Measurements from ENCODE around the gene CDC16.

Gene CDC16

DNA sequence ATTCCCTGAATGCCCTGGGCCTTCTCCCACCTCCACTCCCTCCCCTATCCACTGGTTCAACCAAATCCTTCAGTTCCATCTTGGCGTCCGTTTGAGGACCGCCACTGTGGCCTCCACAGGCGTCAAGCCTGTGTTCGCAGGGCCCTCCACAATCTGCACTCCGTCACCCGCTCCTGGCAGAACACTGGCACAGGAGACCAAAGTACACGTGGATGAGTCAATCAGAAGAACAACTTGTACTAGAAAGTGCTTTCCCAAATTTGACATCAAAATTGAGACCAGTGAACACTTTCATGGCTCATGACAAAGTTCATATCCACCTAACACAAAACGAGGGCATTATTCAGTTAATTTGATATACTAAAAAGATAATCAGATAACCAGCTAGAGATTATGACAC is 6.5 kb upstream of the CDC16 start:
- no peaks in the 10 kb centered on the region for H3K27me3 ChIP-seq (ENCODE audit: insufficient read depth, poor library complexity, severe bottlenecking)
- no peak for DNase-seq (ENCODE audit: low read depth in 1 of 2, low spot score in 1 of 2)
- no peak overlapping the region for H3K4me3 ChIP-seq (replicated peaks; ENCODE audit: insufficient read depth, low read length)
- H3K27ac ChIP-seq (replicated peaks): no peak overlapping the region
- TF ChIP-seq, protein P1, sequence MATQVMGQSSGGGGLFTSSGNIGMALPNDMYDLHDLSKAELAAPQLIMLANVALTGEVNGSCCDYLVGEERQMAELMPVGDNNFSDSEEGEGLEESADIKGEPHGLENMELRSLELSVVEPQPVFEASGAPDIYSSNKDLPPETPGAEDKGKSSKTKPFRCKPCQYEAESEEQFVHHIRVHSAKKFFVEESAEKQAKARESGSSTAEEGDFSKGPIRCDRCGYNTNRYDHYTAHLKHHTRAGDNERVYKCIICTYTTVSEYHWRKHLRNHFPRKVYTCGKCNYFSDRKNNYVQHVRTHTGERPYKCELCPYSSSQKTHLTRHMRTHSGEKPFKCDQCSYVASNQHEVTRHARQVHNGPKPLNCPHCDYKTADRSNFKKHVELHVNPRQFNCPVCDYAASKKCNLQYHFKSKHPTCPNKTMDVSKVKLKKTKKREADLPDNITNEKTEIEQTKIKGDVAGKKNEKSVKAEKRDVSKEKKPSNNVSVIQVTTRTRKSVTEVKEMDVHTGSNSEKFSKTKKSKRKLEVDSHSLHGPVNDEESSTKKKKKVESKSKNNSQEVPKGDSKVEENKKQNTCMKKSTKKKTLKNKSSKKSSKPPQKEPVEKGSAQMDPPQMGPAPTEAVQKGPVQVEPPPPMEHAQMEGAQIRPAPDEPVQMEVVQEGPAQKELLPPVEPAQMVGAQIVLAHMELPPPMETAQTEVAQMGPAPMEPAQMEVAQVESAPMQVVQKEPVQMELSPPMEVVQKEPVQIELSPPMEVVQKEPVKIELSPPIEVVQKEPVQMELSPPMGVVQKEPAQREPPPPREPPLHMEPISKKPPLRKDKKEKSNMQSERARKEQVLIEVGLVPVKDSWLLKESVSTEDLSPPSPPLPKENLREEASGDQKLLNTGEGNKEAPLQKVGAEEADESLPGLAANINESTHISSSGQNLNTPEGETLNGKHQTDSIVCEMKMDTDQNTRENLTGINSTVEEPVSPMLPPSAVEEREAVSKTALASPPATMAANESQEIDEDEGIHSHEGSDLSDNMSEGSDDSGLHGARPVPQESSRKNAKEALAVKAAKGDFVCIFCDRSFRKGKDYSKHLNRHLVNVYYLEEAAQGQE (IDR thresholded peaks at IDR 0.05; ENCODE audit: insufficient replicate concordance, low read depth): no peak
- TF ChIP-seq POLR2AphosphoS5 (IDR thresholded peaks at IDR 0.05; ENCODE audit: low read depth) (no peak), SPI1 (IDR thresholded peaks at IDR 0.05; ENCODE audit: borderline replicate concordance, low read depth) (no peak), GABPA (IDR thresholded peaks at IDR 0.05; ENCODE audit: low read depth) (no peak)
- TF ChIP-seq, protein P2, sequence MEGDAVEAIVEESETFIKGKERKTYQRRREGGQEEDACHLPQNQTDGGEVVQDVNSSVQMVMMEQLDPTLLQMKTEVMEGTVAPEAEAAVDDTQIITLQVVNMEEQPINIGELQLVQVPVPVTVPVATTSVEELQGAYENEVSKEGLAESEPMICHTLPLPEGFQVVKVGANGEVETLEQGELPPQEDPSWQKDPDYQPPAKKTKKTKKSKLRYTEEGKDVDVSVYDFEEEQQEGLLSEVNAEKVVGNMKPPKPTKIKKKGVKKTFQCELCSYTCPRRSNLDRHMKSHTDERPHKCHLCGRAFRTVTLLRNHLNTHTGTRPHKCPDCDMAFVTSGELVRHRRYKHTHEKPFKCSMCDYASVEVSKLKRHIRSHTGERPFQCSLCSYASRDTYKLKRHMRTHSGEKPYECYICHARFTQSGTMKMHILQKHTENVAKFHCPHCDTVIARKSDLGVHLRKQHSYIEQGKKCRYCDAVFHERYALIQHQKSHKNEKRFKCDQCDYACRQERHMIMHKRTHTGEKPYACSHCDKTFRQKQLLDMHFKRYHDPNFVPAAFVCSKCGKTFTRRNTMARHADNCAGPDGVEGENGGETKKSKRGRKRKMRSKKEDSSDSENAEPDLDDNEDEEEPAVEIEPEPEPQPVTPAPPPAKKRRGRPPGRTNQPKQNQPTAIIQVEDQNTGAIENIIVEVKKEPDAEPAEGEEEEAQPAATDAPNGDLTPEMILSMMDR (IDR thresholded peaks at IDR 0.05; ENCODE audit: insufficient read depth, low read length): no peak

DNA sequence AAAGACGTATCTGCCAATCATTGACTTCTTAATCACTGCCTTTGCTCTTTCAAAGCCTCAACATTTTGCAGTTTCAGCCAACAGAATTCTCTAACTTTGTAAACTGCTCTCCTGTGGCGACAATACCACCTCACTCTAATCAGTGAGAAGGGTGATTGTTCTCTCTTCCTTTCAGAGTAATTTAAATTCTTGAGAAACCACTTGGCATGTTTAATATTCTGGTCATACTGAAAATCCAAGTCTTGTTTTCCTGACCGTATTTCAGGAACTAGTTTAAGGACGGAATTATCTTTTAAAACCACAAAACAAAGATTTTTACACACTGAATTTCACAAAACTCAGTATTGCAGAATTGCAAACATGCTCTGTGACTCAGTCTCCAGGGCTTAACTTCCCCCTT is 5.2 kb upstream of the CDC16 start:
- Histone ChIP-seq H3K27ac (replicated peaks) (no peak overlapping the region), H3K4me3 (replicated peaks; ENCODE audit: insufficient read depth, low read length) (no peak overlapping the region), H3K27me3 (ENCODE audit: insufficient read depth, poor library complexity, severe bottlenecking) (no peaks in the 10 kb centered on the region)
- TF ChIP-seq, protein P1 (IDR thresholded peaks at IDR 0.05; ENCODE audit: insufficient replicate concordance, low read depth): no peak
- TF ChIP-seq POLR2AphosphoS5 (IDR thresholded peaks at IDR 0.05; ENCODE audit: low read depth) (no peak), GABPA (IDR thresholded peaks at IDR 0.05; ENCODE audit: low read depth) (no peak), SPI1 (IDR thresholded peaks at IDR 0.05; ENCODE audit: borderline replicate concordance, low read depth) (no peak)
- TF ChIP-seq, protein P2 (IDR thresholded peaks at IDR 0.05; ENCODE audit: insufficient read depth, low read length): no peak
- no peak for DNase-seq (ENCODE audit: low read depth in 1 of 2, low spot score in 1 of 2)

DNA sequence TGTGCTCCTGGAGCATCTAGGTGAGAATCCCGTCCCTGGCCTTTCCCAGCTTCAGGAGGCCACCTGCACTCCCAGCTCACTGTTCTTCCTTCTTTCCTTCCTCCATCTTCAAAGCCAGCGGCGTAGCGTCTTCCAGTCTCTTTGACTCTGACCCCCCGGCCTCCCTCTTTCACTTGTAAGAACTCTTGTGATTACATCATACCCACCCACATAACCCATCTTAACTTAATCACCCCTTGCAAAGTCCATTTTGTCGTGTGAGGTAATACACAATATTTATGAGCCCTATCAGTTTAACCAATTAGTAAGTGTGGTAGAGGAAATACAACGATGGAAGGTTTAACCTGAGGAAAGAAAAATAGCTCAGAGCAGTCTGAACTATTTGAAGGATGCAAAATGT is 4.6 kb upstream of the CDC16 start:
- H3K27ac ChIP-seq (replicated peaks): no peak overlapping the region
- TF ChIP-seq SPI1 (IDR thresholded peaks at IDR 0.05; ENCODE audit: borderline replicate concordance, low read depth): no peak
- TF ChIP-seq POLR2AphosphoS5 (IDR thresholded peaks at IDR 0.05; ENCODE audit: low read depth): no peak
- TF ChIP-seq, protein P1 (IDR thresholded peaks at IDR 0.05; ENCODE audit: insufficient replicate concordance, low read depth): no peak
- TF ChIP-seq GABPA (IDR thresholded peaks at IDR 0.05; ENCODE audit: low read depth): no peak
- TF ChIP-seq, protein P2 (IDR thresholded peaks at IDR 0.05; ENCODE audit: insufficient read depth, low read length): no peak
- DNase-seq (ENCODE audit: low read depth in 1 of 2, low spot score in 1 of 2): peak; percentile 51 to 60
- H3K4me3 ChIP-seq (replicated peaks; ENCODE audit: insufficient read depth, low read length): no peak overlapping the region
- H3K27me3 ChIP-seq (ENCODE audit: insufficient read depth, poor library complexity, severe bottlenecking): no peaks in the 10 kb centered on the region

Measured in HL-60 (cell line).